ENCODE measurements around the gene OOSP3.
"Not testable (repeated sequence)": the region's sequence is repeated elsewhere in the genome, so short reads cannot be mapped to it uniquely, and the experiment has no call there.

The OOSP3 gene, protein sequence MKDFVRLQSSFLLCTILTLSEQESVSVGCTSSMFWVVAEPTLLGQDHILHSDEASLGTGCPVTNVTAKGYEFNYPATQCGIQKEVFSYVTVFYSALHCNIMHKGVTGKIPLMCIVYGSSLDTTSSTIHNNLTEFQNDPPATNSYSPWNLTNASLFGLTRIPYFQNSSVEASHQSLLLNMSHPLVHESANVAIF

DNA sequence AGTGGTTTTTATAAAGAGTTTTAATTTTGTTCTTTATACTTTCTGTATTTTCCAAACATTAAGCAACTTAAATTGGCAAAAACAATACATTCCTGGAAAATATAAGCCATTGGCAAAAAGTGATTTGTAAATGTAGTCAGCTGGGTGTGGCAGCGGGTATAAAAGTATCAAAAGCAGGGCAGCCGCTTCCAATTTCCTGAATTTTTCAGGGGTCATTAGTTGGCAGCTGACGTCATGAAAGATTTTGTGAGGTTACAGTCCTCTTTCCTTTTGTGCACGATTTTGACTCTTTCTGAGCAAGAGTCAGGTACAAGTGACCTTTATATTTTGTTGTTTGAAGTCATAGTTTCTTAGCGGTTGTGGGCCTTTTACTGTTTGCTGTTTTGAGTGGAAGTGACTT lies at the start of gene OOSP3:
Gene OOSP3, plus strand, starts transcription at position 208 of the 400 bp plus-strand sequence. Its CDS starts 27 bp downstream, at position 235.
- no peak for DNase-seq

DNA sequence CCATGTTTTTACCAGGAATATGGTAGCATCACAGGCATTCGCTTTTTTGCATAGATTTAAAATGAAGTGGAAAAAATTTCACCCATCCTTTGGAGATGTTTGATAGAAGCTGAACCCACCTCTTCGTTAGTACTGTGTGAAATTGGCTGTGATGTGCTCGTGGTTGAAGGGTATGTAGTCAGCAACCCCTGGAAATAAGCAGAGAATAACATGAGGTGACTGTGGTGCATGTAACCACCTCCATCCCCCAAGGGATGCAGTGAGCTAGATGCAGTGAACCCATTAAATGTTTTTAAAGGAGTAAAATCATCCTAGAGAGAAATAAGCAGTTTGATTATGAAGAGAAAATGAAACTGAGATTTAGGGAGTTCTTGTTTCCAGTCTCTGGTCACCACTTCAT lies 49.2 kb upstream of the OOSP3 start:
- DNase-seq: no peak

DNA sequence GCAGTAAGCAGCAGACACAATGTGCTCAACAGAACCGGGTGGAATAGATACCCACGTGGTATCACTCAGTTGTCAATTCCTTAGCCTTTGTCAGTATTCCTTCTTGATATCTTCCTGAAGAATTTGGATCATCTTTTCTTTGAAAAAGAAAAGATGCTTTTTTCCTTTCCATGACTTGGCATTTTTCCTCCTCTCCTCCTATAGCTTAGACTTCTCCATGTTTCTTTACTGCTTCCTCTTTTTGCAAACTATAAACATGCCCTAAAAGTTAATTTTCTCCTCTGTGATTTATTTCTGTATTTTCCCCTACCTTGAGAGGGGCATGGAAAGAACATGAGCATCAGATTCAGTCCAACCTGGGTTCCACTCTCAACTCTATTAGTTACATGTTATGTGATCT lies 45.0 kb upstream of the OOSP3 start:
- no peak for DNase-seq

DNA sequence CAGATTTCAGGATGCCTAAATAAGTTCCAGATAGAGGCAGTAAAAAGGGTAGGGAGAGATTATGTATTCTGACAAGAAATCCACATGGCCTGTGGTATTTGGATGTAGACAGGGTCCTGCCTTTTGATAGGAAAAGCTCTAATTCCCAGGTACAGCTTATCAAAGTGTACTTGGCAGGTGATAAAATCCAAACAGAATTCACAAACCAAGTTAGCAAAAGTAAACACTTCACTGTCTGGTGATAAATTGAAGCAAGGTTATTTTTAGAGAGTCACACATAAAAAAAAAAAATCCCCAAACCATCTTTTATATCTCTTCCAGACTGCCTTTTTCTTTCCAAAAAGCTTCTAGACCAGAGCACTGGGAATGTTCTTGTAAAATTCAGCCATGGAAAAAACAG lies 39.0 kb upstream of the OOSP3 start:
- no peak for DNase-seq

DNA sequence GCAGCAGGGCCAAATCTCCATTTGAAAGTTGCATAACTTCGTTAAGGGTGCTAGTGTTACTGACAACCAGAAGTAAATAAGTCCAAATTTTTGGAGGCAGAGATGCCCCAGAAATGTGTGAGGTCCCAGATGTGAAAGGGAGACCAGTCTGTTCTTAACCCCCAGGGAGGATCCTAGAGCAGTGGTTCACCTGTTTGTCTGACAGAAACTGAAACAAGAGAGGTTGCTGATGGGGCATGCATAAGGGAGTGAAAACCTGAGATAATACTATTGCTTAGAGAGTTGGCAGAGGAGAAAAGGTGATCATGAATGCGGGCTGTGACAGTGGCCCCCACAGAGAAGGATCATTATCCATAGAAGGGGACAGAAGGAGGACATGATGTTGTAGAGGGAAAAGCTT lies 37.1 kb upstream of the OOSP3 start:
- DNase-seq: no peak

DNA sequence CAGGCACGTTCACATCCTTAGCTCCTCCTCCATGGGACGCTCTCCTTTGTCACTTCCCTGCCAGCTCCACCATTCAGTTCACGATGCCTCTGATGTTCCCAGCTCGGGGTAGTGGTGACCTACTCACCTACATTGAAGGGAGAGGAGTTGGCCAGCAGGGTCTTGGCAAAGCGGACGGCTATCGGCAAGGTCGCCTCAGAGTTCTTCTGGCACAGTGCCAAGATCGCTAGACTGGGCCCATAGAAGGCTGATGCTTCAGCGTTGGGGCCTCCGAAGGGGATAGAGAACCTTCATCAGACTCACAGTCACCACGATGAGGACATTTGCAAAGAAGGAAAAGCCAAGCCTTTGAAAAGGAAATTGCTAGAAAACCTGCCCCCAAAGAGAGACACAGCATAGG lies 36.3 kb upstream of the OOSP3 start:
- DNase-seq: no peak

DNA sequence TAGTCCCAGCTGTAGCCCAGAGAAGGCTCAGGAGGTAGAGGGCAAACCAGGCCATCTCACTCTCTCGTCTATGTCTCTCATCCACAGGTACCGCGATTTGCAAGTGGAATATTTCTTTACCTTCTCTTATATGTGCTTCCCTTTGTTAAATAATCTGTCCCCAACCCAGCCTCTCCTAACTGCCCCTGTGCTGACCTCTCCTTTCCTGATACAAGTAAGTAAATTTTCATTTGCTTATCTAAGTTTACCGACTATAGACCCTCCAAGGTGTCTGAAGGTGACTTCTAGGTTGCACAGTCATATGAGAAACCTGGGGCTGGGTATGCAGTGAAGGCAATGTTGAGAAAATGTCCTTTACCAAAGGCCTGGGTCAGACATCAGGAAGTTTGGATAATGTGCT lies 33.2 kb upstream of the OOSP3 start, which contains the start of gene CBLIF:
Gene CBLIF, minus strand, starts transcription at position 101 of the 400 bp plus-strand sequence. Its CDS starts 46 bp downstream, at position 55.
- DNase-seq: no peak

DNA sequence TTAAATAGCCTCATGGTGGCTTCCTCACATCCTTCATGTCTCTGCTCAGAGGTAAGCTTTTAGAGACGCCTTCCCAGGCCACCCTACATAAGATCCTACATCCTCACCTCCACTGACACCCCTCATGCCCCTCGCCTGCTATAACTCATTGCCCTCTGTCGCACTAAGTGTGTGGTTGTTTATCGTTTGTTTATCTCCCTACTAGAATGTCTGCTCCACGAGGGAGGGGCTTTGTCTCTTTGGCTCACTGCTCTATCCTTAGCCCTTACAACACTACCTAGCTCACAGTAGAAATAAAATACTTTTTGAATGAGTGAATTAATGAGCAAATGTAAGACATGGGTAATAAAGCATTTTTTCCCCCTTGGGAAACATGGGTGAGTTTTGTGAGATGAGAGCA lies 32.0 kb upstream of the OOSP3 start:
- no peak for DNase-seq

DNA sequence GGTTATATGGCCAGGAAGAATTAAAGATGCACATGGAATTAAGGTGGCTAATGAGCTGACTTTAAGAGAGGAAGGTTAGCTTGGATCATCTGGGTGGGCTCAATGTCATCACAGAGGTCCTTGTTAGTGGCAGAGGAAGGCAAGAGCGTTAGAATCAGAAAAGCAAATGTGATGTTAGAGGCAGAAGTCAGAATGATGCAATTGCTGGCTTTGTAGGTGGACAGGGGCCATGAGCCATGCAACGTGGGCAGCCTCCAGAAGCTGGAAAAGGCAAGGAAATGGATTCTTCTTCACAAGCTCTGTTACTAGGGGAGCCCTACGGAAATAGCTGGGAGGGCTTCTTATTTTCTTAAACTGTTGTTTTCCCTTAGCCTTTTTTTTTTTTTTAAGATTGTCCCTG lies 31.0 kb upstream of the OOSP3 start:
- no peak for DNase-seq

DNA sequence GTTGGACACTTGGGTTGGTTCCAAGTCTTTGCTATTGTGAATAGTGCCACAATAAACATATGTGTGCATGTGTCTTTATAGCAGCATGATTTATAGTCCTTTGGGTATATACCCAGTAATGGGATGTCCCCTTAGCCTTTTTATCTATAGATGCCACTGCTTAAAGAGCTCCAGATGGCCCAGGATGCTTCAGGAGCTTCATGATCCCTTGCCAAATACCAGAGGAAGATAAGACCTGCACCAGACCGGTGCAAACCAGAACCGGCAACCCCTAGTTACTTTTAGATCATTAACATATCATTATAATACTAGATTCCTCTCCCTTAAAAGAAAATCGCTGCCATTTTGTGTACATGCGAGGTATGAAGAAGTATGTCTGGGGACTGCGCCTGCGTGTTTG lies 30.1 kb upstream of the OOSP3 start:
- not testable (repeated sequence) for DNase-seq

DNA sequence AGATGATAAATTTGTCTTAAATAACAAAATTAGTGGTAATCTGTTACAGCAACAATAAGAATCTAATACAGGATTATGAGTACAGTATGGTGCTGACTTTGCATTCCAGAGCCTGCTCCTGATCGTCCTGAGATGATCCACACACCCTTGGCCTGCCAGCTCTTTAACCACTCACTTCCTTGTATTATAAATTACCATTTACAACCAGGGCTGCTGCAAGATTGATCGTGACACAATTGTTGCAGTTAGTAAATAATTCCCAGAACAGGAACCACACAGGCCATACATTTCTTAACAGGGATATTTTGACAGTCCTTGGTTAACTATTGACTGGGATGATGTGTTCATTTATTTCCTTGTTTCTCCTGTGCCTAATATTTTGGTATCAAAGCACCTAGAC lies 29.5 kb upstream of the OOSP3 start:
- no peak for DNase-seq

DNA sequence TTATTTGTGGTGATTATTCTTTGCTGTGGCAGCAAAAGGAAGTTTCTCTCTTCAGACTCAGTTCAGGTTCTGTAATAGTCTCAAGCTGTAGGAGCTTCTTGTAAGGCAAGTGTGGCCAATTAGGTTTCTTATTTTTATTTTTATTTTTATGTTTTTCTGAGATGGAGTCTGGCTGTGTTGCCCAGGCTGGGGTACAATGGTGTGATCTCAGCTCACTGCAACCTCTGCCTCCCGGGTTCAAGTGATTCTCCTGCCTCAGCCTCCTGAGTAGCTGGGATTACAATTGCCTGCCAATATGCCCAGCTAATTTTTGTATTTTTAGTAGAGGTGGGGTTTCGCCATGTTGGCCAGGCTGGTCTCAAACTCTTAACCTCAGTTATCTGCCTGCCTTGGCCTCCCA lies 29.0 kb upstream of the OOSP3 start:
- DNase-seq: not testable (repeated sequence)

DNA sequence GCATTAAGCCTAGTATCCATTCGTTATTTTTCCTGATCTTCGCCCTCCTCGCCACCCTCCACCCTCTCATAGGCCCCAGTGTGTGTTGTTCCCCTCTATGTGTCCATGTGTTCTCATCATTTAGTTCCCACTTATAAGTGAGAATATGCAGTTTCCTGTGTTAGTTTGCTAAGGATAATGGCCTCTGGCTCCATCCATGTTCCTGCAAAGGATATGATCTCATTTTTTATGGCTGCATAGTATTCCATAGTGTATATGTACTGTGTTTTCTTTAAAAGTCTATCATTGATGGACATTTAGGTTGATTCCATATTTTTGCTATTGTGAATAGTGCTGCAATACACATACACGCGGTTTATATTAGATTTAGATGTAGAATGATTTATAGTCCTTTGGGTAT lies 27.2 kb upstream of the OOSP3 start:
- not testable (repeated sequence) for DNase-seq

DNA sequence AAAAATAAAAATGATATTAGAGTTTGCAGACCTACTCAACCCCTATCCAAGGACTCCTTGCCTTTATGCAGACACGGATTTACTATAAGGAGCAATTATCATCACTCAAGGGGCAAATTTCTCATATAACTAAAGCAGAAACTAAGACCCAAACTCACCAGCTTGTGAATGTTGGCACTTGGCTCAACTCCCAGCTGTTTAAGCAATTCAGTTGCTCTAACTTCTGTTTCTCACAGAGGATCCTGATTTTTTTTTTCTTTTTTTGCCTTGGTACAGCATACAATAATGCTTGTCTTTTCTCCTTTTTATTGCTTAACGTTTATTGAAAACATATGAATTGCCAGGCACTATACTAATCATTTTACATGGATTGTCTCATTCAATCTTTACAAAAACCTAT lies 23.7 kb upstream of the OOSP3 start:
- DNase-seq: no peak

DNA sequence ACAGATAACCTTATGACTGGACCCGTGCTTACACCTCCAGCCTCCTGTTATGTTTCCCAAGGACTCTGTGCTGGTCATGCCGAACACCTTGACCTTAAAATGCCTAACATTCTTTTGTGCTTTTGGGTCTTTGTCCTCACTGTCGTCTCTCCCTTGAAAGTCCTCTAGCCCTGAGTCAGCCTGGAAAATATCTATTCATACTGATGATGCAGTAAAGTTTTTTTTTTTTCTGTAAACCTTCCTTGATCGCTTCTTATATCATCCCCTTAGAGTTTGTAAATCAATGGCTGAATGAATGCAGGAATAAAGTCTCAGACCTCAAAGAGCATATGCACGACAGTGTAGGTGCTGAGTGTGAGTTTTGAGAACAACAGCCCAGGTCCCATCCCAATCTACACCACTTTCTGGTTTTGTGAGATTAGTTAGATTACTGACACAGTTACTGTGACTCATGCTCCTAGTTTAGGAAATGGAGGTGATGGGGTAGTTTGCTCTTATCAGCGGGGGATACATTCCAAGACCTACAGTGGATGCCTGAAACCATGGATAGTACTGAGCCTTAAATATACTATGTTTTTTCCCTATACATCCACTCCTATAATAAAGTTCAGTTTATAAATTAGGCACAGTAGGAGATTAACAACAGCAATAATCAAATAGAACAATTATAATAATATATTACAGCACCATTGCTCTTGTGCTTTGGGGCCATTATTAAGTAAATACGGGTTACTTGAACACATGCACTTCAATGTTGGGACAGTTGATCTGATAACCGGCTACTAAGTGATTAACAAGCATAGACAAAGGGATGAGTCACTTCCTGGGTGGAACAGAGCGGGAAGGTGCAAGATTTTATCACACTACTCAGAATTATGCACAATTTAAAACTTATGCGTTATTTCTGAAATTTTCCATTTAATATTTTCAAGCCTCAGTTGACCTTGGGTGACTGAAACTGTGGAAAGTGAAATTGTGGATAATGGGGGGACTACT lies 20.8 kb upstream of the OOSP3 start:
- peak; percentile 4 to 14 for DNase-seq

DNA sequence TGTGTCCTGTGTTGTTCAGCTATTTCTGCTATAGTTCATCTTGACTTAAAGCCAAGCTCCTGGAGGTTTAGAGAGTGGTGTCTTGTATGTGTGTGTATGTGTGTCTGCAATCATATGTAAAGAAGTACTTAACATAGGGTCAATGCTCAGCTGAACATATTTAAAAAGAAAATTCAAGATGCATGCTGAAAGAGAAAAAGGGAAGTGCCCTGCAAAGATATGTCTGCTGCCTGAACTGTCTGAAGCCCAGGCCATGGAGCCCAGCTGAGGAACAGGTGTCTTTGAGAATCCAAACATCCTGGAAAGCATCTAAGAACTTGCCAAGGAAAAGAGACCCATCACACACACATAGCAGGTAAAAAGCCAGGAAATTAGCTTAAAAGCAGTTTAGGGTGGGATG lies 18.9 kb upstream of the OOSP3 start:
- no peak for DNase-seq

DNA sequence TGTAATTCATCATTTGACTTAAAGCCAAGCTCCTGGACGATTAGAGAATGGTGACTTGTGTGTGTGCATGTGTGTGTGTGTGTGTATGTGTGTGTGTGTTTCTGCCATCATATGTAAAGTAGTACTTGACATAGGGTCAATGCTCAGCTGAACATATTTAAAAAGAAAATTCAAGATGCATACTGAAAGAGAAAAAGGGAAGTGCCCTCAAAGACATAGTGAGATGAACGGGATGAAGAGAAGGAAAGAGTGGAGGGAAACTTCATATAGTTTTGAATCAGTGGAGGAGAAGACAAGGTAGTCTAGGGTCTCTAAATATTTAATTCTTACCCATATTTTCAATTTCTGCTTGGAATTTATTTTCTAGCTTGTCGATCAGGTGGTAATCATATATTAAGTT lies 16.3 kb upstream of the OOSP3 start:
- DNase-seq: no peak

DNA sequence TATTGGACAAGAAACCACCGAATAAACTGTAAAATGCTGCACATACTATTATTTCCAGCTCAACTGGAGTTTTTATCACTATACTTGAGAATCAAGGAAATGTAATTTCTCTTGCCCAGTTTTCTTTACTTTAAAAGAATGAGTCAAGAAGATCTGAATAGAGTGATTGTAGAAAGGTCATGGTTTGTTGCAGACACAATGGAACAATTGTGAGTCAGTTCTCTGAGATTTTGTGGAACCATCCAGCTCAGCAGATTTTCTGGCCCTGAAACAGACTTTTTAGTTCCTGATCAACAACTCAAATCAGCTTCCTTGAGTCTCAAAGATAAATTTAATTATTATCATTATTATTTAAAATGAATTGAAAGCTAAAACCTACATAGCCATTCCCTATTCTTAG lies 13.6 kb upstream of the OOSP3 start:
- DNase-seq: no peak

DNA sequence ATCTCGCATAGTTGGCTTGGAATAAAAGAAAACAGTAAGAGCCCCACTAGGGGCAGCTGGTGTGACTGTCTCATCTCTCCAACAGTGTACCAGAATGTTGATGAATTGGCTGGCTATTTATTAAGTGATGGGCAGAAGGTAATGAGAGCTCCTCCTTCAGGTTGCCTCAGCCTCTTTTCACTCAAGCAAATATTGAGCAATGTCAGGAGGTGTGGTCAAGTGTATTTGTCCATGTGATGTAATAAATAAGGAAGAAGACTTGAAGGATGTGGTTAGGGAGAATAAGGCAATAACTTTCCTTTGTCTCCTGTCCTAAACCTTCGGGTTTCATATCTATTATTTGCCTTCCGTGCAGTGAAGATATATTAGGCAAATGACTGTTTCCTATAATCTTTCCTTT lies 12.2 kb upstream of the OOSP3 start, which contains the start of gene TCN1:
Gene TCN1, minus strand, starts transcription at position 91 of the 400 bp plus-strand sequence. Its CDS starts 17 bp downstream, at position 74.
- no peak for DNase-seq

DNA sequence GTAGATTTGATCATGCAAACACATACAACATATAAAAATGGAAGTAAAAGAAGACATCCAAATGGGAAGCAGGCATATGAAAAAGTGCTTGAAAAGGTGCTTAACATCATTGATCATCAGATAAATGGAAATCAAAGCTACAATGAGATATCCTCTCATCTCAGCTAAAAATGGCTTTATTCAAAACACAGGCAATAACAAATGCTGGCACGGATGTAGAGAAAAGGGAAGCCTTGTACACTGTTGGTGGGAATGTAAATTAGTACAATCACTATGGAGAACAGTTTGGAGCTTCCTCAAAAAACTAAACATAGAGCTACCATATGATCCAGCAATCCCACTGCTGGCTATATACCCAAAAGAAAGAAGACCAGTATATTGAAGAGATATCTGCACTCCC lies 11.7 kb upstream of the OOSP3 start:
- DNase-seq: no peak

DNA sequence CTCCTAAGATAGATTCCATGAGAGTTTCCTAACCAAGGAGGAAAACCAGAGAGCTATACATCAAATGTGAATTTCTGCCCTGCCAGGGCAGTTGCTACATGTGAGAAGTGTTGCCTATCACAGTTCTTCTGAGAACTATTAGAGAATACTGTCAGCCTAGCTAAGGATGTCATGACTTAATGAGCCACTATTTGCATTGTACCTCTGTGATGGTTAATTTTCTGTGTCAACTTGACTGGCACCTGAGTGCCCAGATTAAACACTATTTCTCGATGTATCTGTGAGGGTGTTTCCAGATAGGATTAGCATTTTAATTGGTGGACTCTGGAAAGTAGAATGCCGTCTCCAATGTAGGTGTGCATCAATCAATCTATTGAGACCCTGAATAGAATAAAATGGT lies 10.6 kb upstream of the OOSP3 start:
- no peak for DNase-seq

DNA sequence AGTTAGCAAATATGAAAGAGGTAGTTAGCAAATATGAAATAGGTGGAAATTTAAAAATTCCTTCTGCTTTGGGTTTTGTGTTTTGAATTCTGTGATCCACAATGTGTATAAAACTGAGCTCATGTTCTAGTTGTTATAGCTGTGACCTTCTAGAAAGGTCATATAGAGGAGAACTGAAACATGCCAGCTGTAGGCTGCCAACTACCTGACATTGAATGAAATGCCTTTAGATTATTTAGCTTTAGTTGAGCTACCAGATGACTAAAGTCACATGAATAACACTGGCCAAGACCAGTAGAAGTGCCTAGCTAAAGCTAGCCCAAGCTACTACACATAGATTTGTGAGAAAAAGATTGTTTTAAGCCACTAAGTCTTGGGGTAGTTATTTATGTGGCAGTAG lies 6.5 kb upstream of the OOSP3 start:
- no peak for DNase-seq

DNA sequence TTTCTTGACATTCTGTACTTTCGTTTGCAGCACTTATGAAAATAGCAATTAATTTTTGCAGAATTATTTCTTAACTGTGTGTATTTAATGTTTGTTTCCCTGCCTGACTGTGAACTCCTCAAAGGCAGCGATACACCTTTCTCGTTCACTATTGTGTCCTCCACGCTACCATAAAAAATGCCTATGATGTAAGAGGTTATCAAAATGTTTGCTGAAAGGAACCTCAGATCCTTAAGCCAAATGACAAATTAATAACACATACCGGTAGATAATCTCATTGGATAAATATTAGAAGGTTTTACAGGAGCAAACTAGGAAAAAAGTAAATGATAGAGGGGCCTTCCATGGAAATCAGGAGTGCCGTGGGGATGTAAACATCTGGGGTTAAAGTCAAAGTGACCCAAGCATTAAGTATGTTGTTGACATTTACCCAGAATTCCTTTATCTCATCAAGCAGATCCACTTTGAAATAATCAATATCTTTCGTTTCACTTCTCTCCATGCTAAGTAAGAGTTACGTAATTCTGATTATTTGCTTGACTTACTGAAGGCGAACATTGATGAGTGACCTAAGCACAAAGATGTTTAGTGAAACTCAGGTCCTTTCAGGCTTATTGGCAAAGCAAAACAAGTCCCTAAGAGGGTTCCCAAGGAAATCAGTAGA lies 2.6 kb upstream of the OOSP3 start:
- no peak for DNase-seq

DNA sequence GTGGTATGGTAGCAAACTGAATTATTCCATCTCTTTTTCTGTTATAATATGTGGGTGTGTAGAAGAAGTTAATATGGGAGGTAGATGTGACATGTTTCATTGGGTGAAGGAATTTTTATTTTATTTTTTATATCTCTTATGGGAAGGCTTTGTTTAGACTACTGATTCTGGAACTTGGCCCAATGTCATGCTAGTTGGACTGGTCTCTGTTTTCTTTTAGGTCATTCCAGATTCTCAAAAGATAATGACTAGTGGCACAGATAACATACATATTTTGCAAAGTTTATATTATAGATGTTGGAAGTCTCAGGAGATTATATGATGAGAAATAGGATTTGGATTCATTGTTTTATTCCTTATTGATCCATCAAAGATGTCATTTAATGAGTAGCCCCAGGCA lies 1.3 kb upstream of the OOSP3 start:
- DNase-seq: no peak
